ENCODE measurements around the gene DAGLB.
"Not testable (repeated sequence)": the region's sequence is repeated elsewhere in the genome, so short reads cannot be mapped to it uniquely, and the experiment has no call there.

Gene DAGLB

GRCh38 chr7:6481445-6481844 lies 33.7 kb upstream of the DAGLB start:
- no peak overlapping the region for H3K27ac ChIP-seq (ENCODE audit: low read length)
- H3K9me3 ChIP-seq (ENCODE audit: control insufficient read depth, low read depth, low read length) = no peaks in the 10 kb centered on the region
- no peaks in the 10 kb centered on the region for H3K4me1 ChIP-seq (ENCODE audit: control insufficient read depth, low read depth, low read length)
- H3K9ac ChIP-seq (ENCODE audit: low read length) = no peak overlapping the region
- no peaks in the 10 kb centered on the region for H3K27me3 ChIP-seq (ENCODE audit: control insufficient read depth, insufficient read depth, low read length)
- H3K36me3 ChIP-seq (ENCODE audit: control insufficient read depth, low read depth, low read length) = peaks cover 3% of the 10 kb centered on the region
- H3K4me3 ChIP-seq (ENCODE audit: low read length) = no peak overlapping the region

- H3K27me3 ChIP-seq (ENCODE audit: control insufficient read depth, insufficient read depth, low read length) = no peaks in the 10 kb centered on the region
- H3K4me3 ChIP-seq (ENCODE audit: low read length) = no peak overlapping the region
- H3K36me3 ChIP-seq (ENCODE audit: control insufficient read depth, low read depth, low read length) = peaks cover 3% of the 10 kb centered on the region
- no peaks in the 10 kb centered on the region for H3K4me1 ChIP-seq (ENCODE audit: control insufficient read depth, low read depth, low read length)
- H3K9ac ChIP-seq (ENCODE audit: low read length) = no peak overlapping the region
- no peaks in the 10 kb centered on the region for H3K9me3 ChIP-seq (ENCODE audit: control insufficient read depth, low read depth, low read length)
- no peak overlapping the region for H3K27ac ChIP-seq (ENCODE audit: low read length)
Measured at GRCh38 chr7:6480323-6480660, 32.5 kb upstream of the DAGLB start.

GRCh38 chr7:6479067-6479466 lies 31.3 kb upstream of the DAGLB start:
- Histone ChIP-seq H3K9me3 (ENCODE audit: control insufficient read depth, low read depth, low read length) (no peaks in the 10 kb centered on the region), H3K27me3 (ENCODE audit: control insufficient read depth, insufficient read depth, low read length) (no peaks in the 10 kb centered on the region), H3K9ac (ENCODE audit: low read length) (no peak overlapping the region), H3K4me3 (ENCODE audit: low read length) (no peak overlapping the region), H3K4me1 (ENCODE audit: control insufficient read depth, low read depth, low read length) (no peaks in the 10 kb centered on the region), H3K27ac (ENCODE audit: low read length) (no peak overlapping the region), H3K36me3 (ENCODE audit: control insufficient read depth, low read depth, low read length) (peaks cover 3% of the 10 kb centered on the region)

DNA sequence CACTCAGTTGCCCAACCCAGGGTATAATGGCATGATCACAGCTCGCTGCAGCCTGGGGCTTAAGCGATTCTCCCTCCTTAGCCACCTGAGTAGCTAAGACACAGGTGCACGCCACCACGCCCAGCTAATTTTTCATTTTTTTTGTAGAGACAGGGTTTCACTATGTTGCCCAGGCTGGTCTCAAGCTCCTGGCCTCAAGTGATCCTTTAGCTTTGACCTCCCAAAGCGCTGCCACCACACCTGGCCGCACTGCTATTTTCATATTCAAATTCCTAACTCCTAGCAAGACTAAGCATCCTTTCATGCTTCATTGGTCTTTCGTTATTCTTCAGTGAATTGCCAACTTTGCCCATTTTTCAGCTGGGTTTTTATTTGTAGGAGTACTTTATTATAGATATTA lies 30.4 kb upstream of the DAGLB start:
- H3K9ac ChIP-seq (ENCODE audit: low read length) = no peak overlapping the region
- H3K36me3 ChIP-seq (ENCODE audit: control insufficient read depth, low read depth, low read length) = peaks cover 3% of the 10 kb centered on the region
- no peaks in the 10 kb centered on the region for H3K27me3 ChIP-seq (ENCODE audit: control insufficient read depth, insufficient read depth, low read length)
- no peak overlapping the region for H3K27ac ChIP-seq (ENCODE audit: low read length)
- no peak overlapping the region for H3K4me3 ChIP-seq (ENCODE audit: low read length)
- H3K4me1 ChIP-seq (ENCODE audit: control insufficient read depth, low read depth, low read length) = no peaks in the 10 kb centered on the region
- no peaks in the 10 kb centered on the region for H3K9me3 ChIP-seq (ENCODE audit: control insufficient read depth, low read depth, low read length)

DNA sequence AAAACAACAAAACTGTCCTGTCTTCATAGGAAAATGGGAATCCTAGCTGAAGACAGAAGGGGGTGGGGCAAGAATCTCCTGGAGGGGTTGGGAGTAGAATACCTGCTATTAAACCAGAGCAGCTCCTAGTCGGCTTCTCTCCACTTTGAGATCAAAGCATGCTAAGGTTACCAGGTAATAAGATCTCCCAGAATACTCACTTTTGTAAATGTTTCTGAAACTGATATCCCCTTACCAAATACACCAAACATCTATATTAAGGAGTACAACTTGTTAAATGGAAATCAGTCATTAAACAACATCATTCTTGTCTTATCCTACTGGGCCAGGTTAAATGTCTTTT lies 29.5 kb upstream of the DAGLB start:
- H3K9ac ChIP-seq (ENCODE audit: low read length) = no peak overlapping the region
- H3K4me3 ChIP-seq (ENCODE audit: low read length) = no peak overlapping the region
- no peaks in the 10 kb centered on the region for H3K4me1 ChIP-seq (ENCODE audit: control insufficient read depth, low read depth, low read length)
- no peaks in the 10 kb centered on the region for H3K9me3 ChIP-seq (ENCODE audit: control insufficient read depth, low read depth, low read length)
- H3K27ac ChIP-seq (ENCODE audit: low read length) = no peak overlapping the region
- no peaks in the 10 kb centered on the region for H3K27me3 ChIP-seq (ENCODE audit: control insufficient read depth, insufficient read depth, low read length)
- H3K36me3 ChIP-seq (ENCODE audit: control insufficient read depth, low read depth, low read length) = peaks cover 2% of the 10 kb centered on the region

GRCh38 chr7:6476596-6477317 lies 29.0 kb upstream of the DAGLB start:
- no peaks in the 10 kb centered on the region for H3K36me3 ChIP-seq (ENCODE audit: control insufficient read depth, low read depth, low read length)
- H3K9ac ChIP-seq (ENCODE audit: low read length) = no peak overlapping the region
- H3K27me3 ChIP-seq (ENCODE audit: control insufficient read depth, insufficient read depth, low read length) = no peaks in the 10 kb centered on the region
- H3K9me3 ChIP-seq (ENCODE audit: control insufficient read depth, low read depth, low read length) = no peaks in the 10 kb centered on the region
- H3K27ac ChIP-seq (ENCODE audit: low read length) = no peak overlapping the region
- H3K4me1 ChIP-seq (ENCODE audit: control insufficient read depth, low read depth, low read length) = no peaks in the 10 kb centered on the region
- H3K4me3 ChIP-seq (ENCODE audit: low read length) = no peak overlapping the region

DNA sequence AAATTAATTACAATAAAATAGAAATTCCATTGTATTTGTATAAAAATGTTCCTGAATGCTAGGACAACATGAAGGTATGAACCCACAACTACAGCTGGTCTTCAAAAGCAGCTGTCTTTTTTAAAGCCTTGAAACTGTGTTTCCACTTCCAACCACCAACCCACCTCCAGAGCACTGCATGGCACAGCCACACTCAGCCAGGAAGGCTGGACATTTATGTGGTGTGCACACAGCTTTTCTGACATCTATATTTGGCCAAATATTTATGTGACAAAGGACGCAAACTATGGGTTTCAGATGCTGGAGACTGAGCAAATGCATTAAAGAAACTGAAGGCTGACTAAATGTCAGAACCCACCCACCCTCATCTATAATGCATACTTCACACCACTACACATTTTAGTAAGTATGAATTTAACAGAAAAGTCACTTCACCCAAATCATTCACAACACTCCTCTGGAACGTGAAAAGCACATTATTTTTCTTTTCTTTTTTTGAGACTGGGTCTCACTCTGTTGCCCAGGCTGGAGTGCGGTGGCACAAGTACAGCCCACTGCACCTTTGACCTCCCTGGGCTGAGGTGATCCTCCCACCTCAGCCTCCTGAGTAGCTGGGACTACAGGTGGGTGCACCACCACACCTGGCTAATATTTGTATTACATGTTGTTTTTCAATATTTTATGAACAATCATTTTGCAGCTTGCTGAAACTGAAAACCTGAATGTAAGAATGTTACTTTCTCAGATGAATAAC lies 27.9 kb upstream of the DAGLB start:
- Histone ChIP-seq H3K27me3 (ENCODE audit: control insufficient read depth, insufficient read depth, low read length) (no peaks in the 10 kb centered on the region), H3K9ac (ENCODE audit: low read length) (no peak overlapping the region), H3K4me3 (ENCODE audit: low read length) (no peak overlapping the region), H3K4me1 (ENCODE audit: control insufficient read depth, low read depth, low read length) (no peaks in the 10 kb centered on the region), H3K36me3 (ENCODE audit: control insufficient read depth, low read depth, low read length) (peaks cover 4% of the 10 kb centered on the region), H3K27ac (ENCODE audit: low read length) (no peak overlapping the region), H3K9me3 (ENCODE audit: control insufficient read depth, low read depth, low read length) (no peaks in the 10 kb centered on the region)

DNA sequence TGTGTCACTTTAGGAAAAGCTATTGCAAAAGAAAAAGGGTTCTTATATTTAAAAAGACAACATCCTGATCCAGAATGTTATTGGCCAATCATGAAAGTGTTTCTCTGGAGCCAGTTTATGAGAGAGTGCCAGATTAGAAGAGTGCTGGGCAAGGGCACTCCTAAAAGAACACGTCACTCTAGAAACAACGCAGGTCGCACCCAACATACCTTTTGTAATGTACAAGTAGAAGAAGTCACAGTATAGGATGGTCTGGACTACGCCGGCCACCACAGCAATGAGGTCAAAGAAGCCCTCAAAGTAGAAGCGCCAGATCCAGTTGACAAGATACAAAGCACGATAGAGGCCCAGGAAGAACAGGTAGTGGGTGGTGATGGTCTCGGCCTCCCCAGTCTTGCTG lies 18.1 kb upstream of the DAGLB start:
- Histone ChIP-seq H3K27me3 (ENCODE audit: control insufficient read depth, insufficient read depth, low read length) (no peaks in the 10 kb centered on the region), H3K4me1 (ENCODE audit: control insufficient read depth, low read depth, low read length) (no peaks in the 10 kb centered on the region), H3K9ac (ENCODE audit: low read length) (no peak overlapping the region), H3K27ac (ENCODE audit: low read length) (no peak overlapping the region), H3K9me3 (ENCODE audit: control insufficient read depth, low read depth, low read length) (peaks cover 8% of the 10 kb centered on the region), H3K36me3 (ENCODE audit: control insufficient read depth, low read depth, low read length) (peaks cover 49% of the 10 kb centered on the region), H3K4me3 (ENCODE audit: low read length) (no peak overlapping the region)

- H3K27ac ChIP-seq (ENCODE audit: low read length); H3K4me1 ChIP-seq (ENCODE audit: control insufficient read depth, low read depth, low read length); H3K9me3 ChIP-seq (ENCODE audit: control insufficient read depth, low read depth, low read length); H3K27me3 ChIP-seq (ENCODE audit: control insufficient read depth, insufficient read depth, low read length); H3K9ac ChIP-seq (ENCODE audit: low read length); H3K4me3 ChIP-seq (ENCODE audit: low read length): not testable (repeated sequence)
- H3K36me3 ChIP-seq (ENCODE audit: control insufficient read depth, low read depth, low read length) = peaks cover 50% of the 10 kb centered on the region
Measured at GRCh38 chr7:6463609-6464008, 15.9 kb upstream of the DAGLB start.

GRCh38 chr7:6461946-6462550 lies 14.3 kb upstream of the DAGLB start:
- peaks cover 8% of the 10 kb centered on the region for H3K9me3 ChIP-seq (ENCODE audit: control insufficient read depth, low read depth, low read length)
- no peak overlapping the region for H3K9ac ChIP-seq (ENCODE audit: low read length)
- no peaks in the 10 kb centered on the region for H3K4me1 ChIP-seq (ENCODE audit: control insufficient read depth, low read depth, low read length)
- no peak overlapping the region for H3K27ac ChIP-seq (ENCODE audit: low read length)
- H3K36me3 ChIP-seq (ENCODE audit: control insufficient read depth, low read depth, low read length) = peaks cover 44% of the 10 kb centered on the region
- H3K27me3 ChIP-seq (ENCODE audit: control insufficient read depth, insufficient read depth, low read length) = no peaks in the 10 kb centered on the region
- H3K4me3 ChIP-seq (ENCODE audit: low read length) = no peak overlapping the region

- H3K9me3 ChIP-seq (ENCODE audit: control insufficient read depth, low read depth, low read length) = peaks cover 2% of the 10 kb centered on the region
- H3K4me1 ChIP-seq (ENCODE audit: control insufficient read depth, low read depth, low read length) = no peaks in the 10 kb centered on the region
- no peak overlapping the region for H3K9ac ChIP-seq (ENCODE audit: low read length)
- no peak overlapping the region for H3K27ac ChIP-seq (ENCODE audit: low read length)
- no peaks in the 10 kb centered on the region for H3K27me3 ChIP-seq (ENCODE audit: control insufficient read depth, insufficient read depth, low read length)
- H3K4me3 ChIP-seq (ENCODE audit: low read length) = no peak overlapping the region
- H3K36me3 ChIP-seq (ENCODE audit: control insufficient read depth, low read depth, low read length) = peaks cover 35% of the 10 kb centered on the region
Measured at GRCh38 chr7:6460990-6461584, 13.3 kb upstream of the DAGLB start.
